AG09309 (cell line): ENCODE measurements around the gene BPGM.
"Not testable (repeated sequence)": the region's sequence is repeated elsewhere in the genome, so short reads cannot be mapped to it uniquely, and the experiment has no call there.

Experiments used
- DNase-seq: peaks from one replicate; pipeline ENCODE4 v3.0.0-alpha.2; 2010; ENCODE audit warnings: low read depth
- H3K4me3 ChIP-seq: 2 replicates; pipeline ENCODE4 v1.5.1; 2011; ENCODE audit warnings: mild to moderate bottlenecking, low read depth, low read length, moderate library complexity; ENCODE audit not compliant: control insufficient read depth
- CTCF ChIP-seq: IDR thresholded peaks from 2 replicates; pipeline ENCODE4 v1.5.1; 2011; ENCODE audit warnings: mild to moderate bottlenecking, low read depth, low read length, inconsistent platforms; ENCODE audit not compliant: insufficient read depth, control insufficient read depth; ENCODE audit errors: missing control alignments

Gene BPGM

GRCh38 chr7:134674424-134674823, 27.8 kb downstream of the BPGM start:
- TF ChIP-seq CTCF = no peak
- no peak for DNase-seq
- no peak overlapping the region for H3K4me3 ChIP-seq

GRCh38 chr7:134676743-134677142, 30.1 kb downstream of the BPGM start:
- TF ChIP-seq CTCF = no peak
- no peak for DNase-seq
- no peak overlapping the region for H3K4me3 ChIP-seq

GRCh38 chr7:134678115-134678514, 31.5 kb downstream of the BPGM start:
- no peak overlapping the region for H3K4me3 ChIP-seq
- no peak for DNase-seq
- TF ChIP-seq CTCF = no peak

- TF ChIP-seq CTCF = no peak
- H3K4me3 ChIP-seq = no peak overlapping the region
- no peak for DNase-seq
Observed at GRCh38 chr7:134679006-134679405, 32.4 kb downstream of the BPGM start.

GRCh38 chr7:134684165-134684564, 37.5 kb downstream of the BPGM start:
- TF ChIP-seq CTCF = no peak
- H3K4me3 ChIP-seq = no peak overlapping the region
- no peak for DNase-seq

- no peak for DNase-seq
- H3K4me3 ChIP-seq = no peak overlapping the region
- no peak for TF ChIP-seq CTCF
Observed at GRCh38 chr7:134685250-134685649, 38.6 kb downstream of the BPGM start.

- no peak overlapping the region for H3K4me3 ChIP-seq
- no peak for DNase-seq
- peak; percentile 43 for TF ChIP-seq CTCF
Observed at GRCh38 chr7:134686786-134687185, 40.1 kb downstream of the BPGM start.

- H3K4me3 ChIP-seq, DNase-seq: not testable (repeated sequence)
Observed at GRCh38 chr7:134689550-134689949, 42.9 kb downstream of the BPGM start.
